Fibroblast of lung (primary cell): Measurements from ENCODE around the gene SPTBN5. TPM values are rescaled to one million over a fixed set of nuclear protein-coding genes. Genes with fewer than 3 reads are reported as not detected.

Source experiments
- DNase-seq, 2 donors: peaks; one replicate each; pipeline versions ENCODE4 v3.0.0 to v3.0.0-alpha.2; 2010; ENCODE audit warnings: low read depth in 2 of 2
- H2AFZ ChIP-seq: 2 replicates; pipeline ENCODE4 v1.5.1; 2012; ENCODE audit warnings: low read length, control low read depth, inconsistent platforms
- H3K27ac ChIP-seq: 2 replicates; pipeline ENCODE4 v1.5.1; 2011; ENCODE audit warnings: low read length, control low read depth; ENCODE audit not compliant: insufficient read depth
- H3K27me3 ChIP-seq: 2 replicates; pipeline ENCODE4 v1.5.1; 2011; ENCODE audit warnings: mild to moderate bottlenecking, low read length; ENCODE audit not compliant: control insufficient read depth, insufficient read depth
- H3K36me3 ChIP-seq: 2 replicates; pipeline ENCODE4 v1.5.1; 2011; ENCODE audit warnings: low read length; ENCODE audit not compliant: control insufficient read depth, insufficient read depth
- H3K4me1 ChIP-seq: 2 replicates; pipeline ENCODE4 v1.5.1; 2011; ENCODE audit warnings: low read length; ENCODE audit not compliant: control insufficient read depth, insufficient read depth; ENCODE audit errors: extremely low read depth
- H3K4me2 ChIP-seq: 2 replicates; pipeline ENCODE4 v1.5.1; 2011; ENCODE audit warnings: low read length, control low read depth; ENCODE audit not compliant: insufficient read depth; ENCODE audit errors: extremely low read depth
- H3K4me3 ChIP-seq, 4 experiments: fragments of 200-600 bp in 1 of 4; sonication (generic) in 1 of 4; replicated peaks in 1 of 4; 2 replicates each; pipeline ENCODE4 v1.5.1; 2011 to 2016; ENCODE audit warnings: low read length in 4 of 4, low read depth in 3 of 4, mild to moderate bottlenecking in 3 of 4, control low read depth in 2 of 4, inconsistent platforms in 1 of 4, mixed read lengths in 1 of 4; ENCODE audit not compliant: insufficient read depth in 1 of 4; ENCODE audit errors: control extremely low read depth in 1 of 4
- H3K79me2 ChIP-seq: 2 replicates; pipeline ENCODE4 v1.5.1; 2012; ENCODE audit warnings: mild to moderate bottlenecking, low read length, inconsistent platforms; ENCODE audit not compliant: control insufficient read depth, insufficient read depth
- H3K9ac ChIP-seq: 2 replicates; pipeline ENCODE4 v1.5.1; 2011; ENCODE audit warnings: mild to moderate bottlenecking, low read length, control low read depth; ENCODE audit not compliant: insufficient read depth
- H3K9me3 ChIP-seq: 2 replicates; pipeline ENCODE4 v1.5.1; 2012; ENCODE audit warnings: low read depth, low read length; ENCODE audit not compliant: control insufficient read depth, insufficient read depth
- H4K20me1 ChIP-seq: 2 replicates; pipeline ENCODE4 v1.5.1; 2011; ENCODE audit warnings: low read length; ENCODE audit not compliant: control insufficient read depth, insufficient read depth; ENCODE audit errors: extremely low read depth
- EZH2 ChIP-seq: IDR thresholded peaks from 2 replicates; pipeline ENCODE4 v1.5.1; 2012; ENCODE audit warnings: low read length, control low read depth, mild to moderate bottlenecking; ENCODE audit errors: missing control alignments
- polyA plus RNA-seq, 2 donors: library from polyadenylated mRNA; depleted of rRNA in 1 of 2; stranded (reverse) in 1 of 2; unstranded in 1 of 2; fragments of >200 nt; gene quantifications; 2 replicates each; pipeline ENCODE4 v1.2.1, GENCODE V29; 2011 to 2012; ENCODE audit warnings: missing spikeins in 1 of 2
- total RNA-seq: library from RNA; depleted of rRNA; stranded (reverse); fragments of >200 nt; gene quantifications from 2 replicates; pipeline ENCODE4 v1.2.1, GENCODE V29; 2014
- TF ChIP-seq, protein P1 (sequence below), 2 donors: IDR thresholded peaks in 1 of 2; conservative IDR thresholded peaks in 1 of 2; 1 replicate in 1 of 2; 2 replicates in 1 of 2; pipeline ENCODE4 v1.5.1; 2011 to 2012; ENCODE audit warnings: low read length in 2 of 2, control low read depth in 1 of 2, inconsistent platforms in 1 of 2, low read depth in 1 of 2, mild to moderate bottlenecking in 1 of 2

The SPTBN5 gene
- total and polyA plus RNA-seq, 2 donors (not counting 1 experiment from before 2014, with no cell fraction given), result 0.43 to 0.66 TPM

DNA sequence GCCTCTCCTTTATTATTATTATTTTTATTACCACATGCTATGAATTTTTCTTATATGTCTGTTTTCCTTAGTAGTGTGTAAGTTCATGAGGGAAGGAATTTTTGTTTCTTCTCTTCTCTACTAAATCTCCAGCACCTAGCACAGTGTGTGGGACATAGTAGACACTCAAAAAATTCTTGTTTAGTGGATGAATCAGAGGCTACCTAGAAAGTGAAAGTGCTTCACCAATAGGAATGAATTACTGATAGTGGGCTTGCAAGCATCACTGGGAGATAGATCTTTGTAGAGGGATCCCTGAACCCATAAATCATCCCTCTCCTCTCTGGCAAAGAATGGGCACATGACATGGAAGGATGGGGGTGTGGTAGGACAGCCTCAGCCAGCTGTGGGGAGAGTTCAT is 8.5 kb downstream of the SPTBN5 start:
- H3K27me3 ChIP-seq, result peaks cover 3% of the 10 kb centered on the region
- H2AFZ ChIP-seq, result no peak overlapping the region
- H3K4me1 ChIP-seq, result no peaks in the 10 kb centered on the region
- no peaks in the 10 kb centered on the region for H3K36me3 ChIP-seq
- DNase-seq, result no peak
- no peak overlapping the region for H3K4me3 ChIP-seq
- TF ChIP-seq, protein P1, sequence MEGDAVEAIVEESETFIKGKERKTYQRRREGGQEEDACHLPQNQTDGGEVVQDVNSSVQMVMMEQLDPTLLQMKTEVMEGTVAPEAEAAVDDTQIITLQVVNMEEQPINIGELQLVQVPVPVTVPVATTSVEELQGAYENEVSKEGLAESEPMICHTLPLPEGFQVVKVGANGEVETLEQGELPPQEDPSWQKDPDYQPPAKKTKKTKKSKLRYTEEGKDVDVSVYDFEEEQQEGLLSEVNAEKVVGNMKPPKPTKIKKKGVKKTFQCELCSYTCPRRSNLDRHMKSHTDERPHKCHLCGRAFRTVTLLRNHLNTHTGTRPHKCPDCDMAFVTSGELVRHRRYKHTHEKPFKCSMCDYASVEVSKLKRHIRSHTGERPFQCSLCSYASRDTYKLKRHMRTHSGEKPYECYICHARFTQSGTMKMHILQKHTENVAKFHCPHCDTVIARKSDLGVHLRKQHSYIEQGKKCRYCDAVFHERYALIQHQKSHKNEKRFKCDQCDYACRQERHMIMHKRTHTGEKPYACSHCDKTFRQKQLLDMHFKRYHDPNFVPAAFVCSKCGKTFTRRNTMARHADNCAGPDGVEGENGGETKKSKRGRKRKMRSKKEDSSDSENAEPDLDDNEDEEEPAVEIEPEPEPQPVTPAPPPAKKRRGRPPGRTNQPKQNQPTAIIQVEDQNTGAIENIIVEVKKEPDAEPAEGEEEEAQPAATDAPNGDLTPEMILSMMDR (conservative IDR thresholded peaks at IDR 0.05 in 1 of 2, IDR thresholded peaks at IDR 0.05 in 1 of 2; ENCODE audit: low read depth in 1 of 2, low read length in 2 of 2), result no peak
- no peak overlapping the region for H3K27ac ChIP-seq
- no peaks in the 10 kb centered on the region for H4K20me1 ChIP-seq
- H3K9me3 ChIP-seq, result no peaks in the 10 kb centered on the region
- H3K79me2 ChIP-seq, result no peaks in the 10 kb centered on the region
- H3K4me2 ChIP-seq, result no peak overlapping the region
- no peak overlapping the region for H3K9ac ChIP-seq

DNA sequence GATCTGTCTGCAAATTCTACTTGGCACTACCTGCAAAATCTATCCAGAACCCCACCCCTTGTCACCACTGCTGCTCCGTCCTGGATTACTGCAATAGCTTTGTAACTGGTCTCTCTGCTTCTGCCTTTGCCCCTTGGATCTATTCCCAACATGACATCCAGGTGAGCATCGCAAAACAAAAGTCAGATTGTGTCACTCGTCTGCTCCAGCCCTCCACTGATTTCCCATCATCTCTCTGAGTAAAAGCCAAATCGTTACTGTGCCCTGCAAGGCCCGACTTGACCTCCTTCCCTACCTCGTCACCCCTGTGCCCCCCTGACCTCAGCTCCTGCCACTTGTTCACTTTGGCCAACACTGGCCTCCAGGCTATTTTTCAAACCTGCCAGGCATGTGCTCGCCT is 9.4 kb downstream of the SPTBN5 start:
- Histone ChIP-seq H3K27me3 (peaks cover 3% of the 10 kb centered on the region), H2AFZ (no peak overlapping the region), H3K79me2 (no peaks in the 10 kb centered on the region), H4K20me1 (no peaks in the 10 kb centered on the region), H3K4me2 (no peak overlapping the region), H3K36me3 (no peaks in the 10 kb centered on the region), H3K4me3 (no peak overlapping the region), H3K9ac (no peak overlapping the region), H3K4me1 (no peaks in the 10 kb centered on the region), H3K27ac (no peak overlapping the region), H3K9me3 (no peaks in the 10 kb centered on the region)
- TF ChIP-seq, protein P1 (conservative IDR thresholded peaks at IDR 0.05 in 1 of 2, IDR thresholded peaks at IDR 0.05 in 1 of 2; ENCODE audit: low read depth in 1 of 2, low read length in 2 of 2), result no peak
- TF ChIP-seq EZH2, result no peak
- DNase-seq, result no peak

DNA sequence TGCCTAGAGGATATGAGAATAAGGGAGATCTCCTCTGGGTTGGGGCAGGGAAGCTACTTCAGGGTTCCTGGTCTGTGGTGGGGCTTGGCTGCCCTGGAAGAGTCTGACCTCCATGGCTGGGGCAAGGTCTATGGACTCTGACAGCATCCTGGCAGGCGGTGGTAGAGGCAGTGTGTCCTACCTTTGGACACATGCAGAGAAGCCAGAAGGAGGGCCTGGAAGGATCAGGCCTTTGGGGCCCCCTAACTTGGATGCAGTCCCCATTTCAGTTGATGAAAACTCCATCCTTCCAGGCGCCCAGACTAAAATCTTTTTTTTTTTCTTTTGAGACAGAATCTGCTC is 10.4 kb downstream of the SPTBN5 start:
- Histone ChIP-seq H3K27ac (no peak overlapping the region), H3K79me2 (no peaks in the 10 kb centered on the region), H3K4me2 (no peak overlapping the region), H2AFZ (no peak overlapping the region), H4K20me1 (no peaks in the 10 kb centered on the region), H3K36me3 (no peaks in the 10 kb centered on the region), H3K9me3 (no peaks in the 10 kb centered on the region), H3K4me1 (no peaks in the 10 kb centered on the region), H3K27me3 (peaks cover 3% of the 10 kb centered on the region), H3K9ac (no peak overlapping the region), H3K4me3 (no peak overlapping the region)
- TF ChIP-seq, protein P1 (conservative IDR thresholded peaks at IDR 0.05 in 1 of 2, IDR thresholded peaks at IDR 0.05 in 1 of 2; ENCODE audit: low read depth in 1 of 2, low read length in 2 of 2), result no peak
- TF ChIP-seq EZH2, result no peak
- no peak for DNase-seq
